Measurements from ENCODE around the gene KPNB1. TPM values are rescaled to one million over a fixed set of nuclear protein-coding genes. Genes with fewer than 3 reads are reported as not detected.

Gene KPNB1
- total RNA-seq, 1 experiment from 2014 or later = 192 TPM

DNA sequence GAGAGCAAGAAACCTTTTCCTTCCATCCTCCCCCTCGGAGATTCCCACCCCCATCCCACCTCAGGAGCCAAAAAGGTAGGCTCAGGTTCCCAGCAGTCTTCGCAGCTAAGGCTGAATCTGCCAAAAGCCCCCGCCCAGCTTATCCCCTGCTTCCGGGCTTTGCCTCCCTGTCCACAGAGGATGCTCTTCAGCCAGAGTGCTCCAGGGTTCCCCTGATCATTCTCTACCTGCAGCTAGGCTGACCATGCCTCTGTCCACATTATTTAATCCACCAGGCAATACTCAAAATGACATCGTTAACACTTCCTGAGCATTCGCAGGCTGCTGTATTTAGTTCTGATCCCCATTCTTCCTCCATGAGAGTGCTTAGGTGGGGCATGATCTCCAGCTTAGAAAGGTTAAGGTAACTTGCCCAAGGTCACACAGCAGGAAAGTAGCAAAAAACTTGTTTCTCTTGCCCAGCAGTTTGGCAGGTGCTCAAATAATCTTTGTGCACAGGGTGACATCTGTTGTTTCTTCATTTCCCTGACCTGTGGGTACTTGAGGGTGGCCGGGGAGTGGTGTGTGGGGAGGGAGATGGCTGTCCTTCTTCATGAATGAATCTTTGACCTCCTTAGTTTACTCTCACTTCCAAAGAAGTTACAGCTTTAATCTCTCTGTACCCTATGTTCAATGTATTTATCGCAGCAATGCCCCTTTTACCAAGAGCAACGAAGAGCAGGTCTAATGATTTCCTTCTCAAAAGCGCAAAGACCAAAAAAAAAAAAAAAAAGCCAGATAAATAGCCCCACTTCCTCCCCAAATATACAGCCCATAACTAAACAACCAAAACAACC, 43.4 kb downstream of the KPNB1 start:
- DNase-seq (ENCODE audit: low read depth) = no peak
- in situ Hi-C loops (cut with HindIII; ENCODE audit: low pct_unique_long_range_greater_than_20kb, low sequenced_read_pairs) = no loop called here

DNA sequence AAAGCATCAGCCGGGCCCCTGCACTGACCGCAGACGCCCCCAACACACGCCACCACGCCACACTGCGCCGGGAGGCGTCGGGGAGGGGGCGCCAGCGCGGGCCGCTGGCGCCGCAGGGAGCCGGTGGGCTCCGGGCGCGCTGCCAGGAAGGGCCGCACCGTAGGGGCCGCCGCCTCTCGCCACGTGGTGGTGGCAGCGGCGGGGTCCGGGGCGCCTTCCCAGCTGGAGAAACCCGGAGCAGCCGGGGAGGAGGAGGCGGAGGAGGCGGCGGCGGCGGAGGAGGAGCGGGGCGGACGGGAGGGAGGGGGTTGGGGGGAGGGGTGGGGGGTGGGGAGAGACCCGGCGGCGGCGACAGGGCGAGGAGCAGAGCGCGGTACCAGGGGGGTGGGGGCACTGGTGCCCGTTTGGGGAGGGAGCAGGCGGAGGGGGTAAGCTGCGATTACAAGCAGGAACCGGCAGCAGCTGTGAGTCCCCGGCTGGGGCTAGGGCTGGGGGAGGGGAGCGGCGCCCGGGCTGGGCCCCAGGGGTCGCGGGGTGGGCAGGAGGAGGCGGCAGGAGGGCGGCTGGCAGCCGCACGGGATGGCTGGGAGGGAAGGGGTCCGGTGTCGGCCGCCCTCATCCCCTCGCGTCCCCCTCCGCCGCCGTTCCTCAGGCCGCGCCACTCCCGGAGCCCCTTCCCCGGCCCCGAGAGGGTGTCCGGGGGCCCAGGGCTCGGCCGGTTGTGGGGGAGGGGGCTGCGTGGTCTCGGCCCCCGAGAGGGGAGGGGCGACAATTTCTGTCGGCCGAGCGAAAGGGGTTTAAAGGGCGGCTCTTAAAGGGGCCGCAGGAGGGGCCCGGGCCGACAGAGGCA, 44.2 kb downstream of the KPNB1 start, which contains the start of gene TBKBP1:
TBKBP1 (plus strand) TSS at position 431 of the 850 bp plus-strand sequence. CDS start 1,952 bp downstream, outside the sequence.
- in situ Hi-C loops (cut with HindIII; ENCODE audit: low pct_unique_long_range_greater_than_20kb, low sequenced_read_pairs) = no loop called here
- DNase-seq (ENCODE audit: low read depth) = no peak

DNA sequence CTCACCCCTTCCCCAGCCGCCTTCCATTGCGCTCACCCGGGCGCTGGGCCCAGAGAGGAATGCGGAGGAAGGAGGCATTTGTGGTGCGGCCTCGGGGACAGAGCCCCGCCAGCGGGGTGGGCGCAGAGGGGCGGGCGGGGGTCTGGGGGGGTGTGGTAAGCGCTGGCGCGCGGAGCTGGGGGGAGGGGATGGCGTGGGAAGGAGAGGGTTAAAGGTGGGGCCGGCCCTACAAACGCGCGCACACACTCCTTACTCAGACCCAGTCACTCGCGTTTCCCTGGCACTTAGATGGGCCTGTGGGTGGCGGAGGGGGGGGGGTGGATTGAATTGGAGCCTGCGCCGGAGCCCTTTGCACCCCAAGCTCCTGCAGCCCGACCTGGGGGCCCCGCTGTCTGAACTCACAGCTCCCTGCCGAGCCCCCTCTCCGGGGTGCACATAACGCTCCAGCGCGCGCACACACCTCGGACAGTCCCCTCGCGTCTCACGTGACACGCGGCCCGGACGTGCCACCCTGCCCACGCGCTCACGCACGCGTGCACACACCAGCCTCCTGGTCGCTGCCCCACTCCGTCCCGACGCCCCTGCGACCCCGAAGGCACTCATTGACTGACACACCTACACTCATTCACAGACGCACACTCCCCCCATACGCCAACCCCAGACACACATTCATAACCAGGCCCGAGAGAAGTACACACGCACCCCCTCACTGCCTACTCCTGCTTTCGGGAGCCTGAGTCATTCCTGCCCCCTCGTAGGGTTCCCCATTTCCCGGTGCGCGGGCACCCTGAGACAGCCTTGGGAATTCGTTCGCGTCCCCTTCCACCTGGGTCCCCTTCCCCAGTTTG, 45.1 kb downstream of the KPNB1 start:
- in situ Hi-C loops (cut with HindIII; ENCODE audit: low pct_unique_long_range_greater_than_20kb, low sequenced_read_pairs) = no loop called here
- no peak for DNase-seq (ENCODE audit: low read depth)

DNA sequence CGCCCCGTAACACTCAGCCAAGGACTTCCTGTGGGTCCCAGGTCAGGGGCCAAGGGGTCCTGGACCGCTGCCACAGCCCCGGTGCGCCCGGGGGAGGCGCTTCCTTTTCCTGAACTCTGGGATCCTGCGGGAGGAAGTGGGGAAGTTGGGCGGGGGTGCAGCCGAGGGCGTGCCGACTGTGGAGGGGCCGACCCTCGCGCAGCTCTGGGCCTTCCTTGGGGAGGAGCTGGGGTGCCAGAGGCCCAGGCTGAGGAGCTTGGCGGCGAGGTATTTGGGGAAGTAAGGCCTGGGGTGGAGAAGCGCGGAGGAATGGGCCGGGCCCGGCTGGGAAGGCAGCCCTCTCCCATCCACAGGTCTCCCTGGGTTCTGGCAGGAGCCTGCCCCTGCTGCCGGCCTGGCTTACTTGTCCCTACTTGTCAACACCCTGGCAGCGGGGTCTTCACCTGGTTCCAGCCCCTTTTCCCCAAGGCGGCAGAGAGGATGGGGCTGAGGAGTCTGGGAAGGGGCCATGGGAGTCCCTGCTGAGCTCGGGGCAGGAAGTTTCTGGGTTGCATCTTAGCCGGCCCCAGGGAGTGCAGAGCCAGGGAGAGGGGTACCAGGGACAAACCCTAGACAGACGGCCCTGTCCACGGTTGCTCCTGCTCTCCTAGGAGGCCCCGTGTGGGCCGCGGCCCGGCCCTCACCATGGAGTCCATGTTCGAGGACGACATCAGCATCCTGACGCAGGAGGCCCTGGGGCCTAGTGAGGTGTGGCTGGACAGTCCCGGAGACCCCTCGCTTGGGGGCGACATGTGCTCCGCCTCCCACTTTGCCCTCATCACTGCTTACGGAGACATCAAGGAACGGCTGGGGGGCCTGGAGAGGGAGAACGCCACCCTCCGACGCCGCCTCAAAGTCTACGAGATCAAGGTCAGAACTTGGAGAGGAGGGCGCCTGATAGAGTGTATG, 46.0 kb downstream of the KPNB1 start:
- no peak for DNase-seq (ENCODE audit: low read depth)
- in situ Hi-C loops (cut with HindIII; ENCODE audit: low pct_unique_long_range_greater_than_20kb, low sequenced_read_pairs) = no loop called here

DNA sequence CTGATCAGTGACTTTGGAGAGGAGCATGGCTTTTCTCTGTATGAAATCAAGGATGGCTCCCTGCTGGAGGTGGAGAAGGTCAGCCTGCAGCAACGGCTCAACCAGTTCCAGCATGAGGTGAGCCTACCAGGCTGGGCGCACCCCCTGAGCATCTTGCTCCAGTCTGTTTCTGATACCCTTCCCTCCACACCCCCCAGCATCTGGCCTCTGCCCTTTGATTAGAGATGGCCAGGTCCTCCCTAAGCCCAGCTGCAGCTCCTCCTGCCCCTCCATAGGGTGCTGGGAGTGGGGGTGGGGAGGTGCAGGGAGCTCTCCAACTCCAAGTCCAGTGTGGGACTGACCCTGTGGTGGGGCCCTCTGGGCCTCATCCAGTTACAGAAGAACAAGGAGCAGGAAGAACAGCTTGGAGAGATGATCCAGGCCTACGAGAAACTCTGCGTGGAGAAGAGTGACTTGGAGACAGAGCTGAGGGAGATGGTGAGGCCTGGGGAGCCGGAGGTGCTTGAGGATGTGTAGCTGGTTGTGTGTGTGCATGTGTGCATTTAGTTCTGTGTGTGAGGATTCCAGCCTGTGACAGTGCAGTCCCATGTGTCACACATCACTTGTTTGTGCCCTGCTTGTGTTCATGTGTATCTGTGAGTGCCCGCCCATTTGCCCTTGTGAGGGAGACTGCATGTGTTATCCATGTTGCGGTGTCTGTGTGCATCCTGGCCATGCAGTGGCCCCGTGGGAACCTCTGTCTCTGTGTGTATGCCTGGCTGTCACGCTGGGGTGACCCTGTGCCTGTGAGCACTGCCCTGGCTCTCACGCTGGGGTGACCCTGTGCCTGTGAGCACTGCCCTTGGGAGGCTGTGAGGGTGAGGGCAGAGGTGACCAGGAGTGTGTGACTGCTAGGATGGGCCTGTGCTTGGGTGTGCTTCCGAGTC, 47.3 kb downstream of the KPNB1 start:
- in situ Hi-C loops (cut with HindIII; ENCODE audit: low pct_unique_long_range_greater_than_20kb, low sequenced_read_pairs) = no loop called here

DNA sequence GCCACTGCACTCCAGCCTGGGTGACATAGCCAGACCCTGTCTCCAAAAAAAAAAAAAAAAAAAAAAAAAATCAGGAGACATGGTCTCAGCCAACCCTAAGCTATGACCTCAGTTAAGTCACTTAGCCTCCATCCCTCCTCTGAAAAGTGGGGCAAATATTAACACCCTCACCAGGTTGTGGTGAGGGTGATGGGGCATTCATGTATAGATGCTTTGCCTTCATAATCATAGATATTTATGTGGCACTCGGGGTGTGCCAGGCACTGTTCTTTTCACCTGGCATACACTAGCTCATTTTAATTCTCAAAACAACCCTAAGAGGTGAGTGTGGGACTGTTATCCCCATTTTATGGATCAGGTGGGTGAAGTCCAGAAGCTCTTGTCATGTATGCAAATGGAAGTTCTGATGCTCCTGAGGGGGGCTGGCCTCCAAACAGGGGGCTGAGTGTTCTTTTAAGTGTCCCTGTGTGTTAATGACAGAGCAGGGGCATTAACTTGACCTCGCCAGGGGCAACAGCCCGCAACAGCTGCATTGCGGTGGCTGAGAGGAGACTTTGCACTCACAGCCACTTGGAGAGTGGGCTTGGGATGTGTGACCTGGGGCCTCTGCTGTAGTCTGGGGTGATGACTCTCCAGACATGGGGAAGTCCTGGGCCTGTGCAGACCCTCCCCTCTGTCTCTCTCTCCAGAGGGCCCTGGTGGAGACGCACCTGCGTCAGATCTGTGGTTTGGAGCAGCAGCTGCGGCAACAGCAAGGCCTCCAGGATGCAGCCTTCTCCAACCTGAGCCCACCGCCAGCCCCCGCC, 48.4 kb downstream of the KPNB1 start:
- DNase-seq (ENCODE audit: low read depth) = no peak
- in situ Hi-C loops (cut with HindIII; ENCODE audit: low pct_unique_long_range_greater_than_20kb, low sequenced_read_pairs) = no loop called here

More for the DNA sequence above, 47.3 kb downstream of the KPNB1 start:
- no peak for DNase-seq (ENCODE audit: low read depth)

DNA sequence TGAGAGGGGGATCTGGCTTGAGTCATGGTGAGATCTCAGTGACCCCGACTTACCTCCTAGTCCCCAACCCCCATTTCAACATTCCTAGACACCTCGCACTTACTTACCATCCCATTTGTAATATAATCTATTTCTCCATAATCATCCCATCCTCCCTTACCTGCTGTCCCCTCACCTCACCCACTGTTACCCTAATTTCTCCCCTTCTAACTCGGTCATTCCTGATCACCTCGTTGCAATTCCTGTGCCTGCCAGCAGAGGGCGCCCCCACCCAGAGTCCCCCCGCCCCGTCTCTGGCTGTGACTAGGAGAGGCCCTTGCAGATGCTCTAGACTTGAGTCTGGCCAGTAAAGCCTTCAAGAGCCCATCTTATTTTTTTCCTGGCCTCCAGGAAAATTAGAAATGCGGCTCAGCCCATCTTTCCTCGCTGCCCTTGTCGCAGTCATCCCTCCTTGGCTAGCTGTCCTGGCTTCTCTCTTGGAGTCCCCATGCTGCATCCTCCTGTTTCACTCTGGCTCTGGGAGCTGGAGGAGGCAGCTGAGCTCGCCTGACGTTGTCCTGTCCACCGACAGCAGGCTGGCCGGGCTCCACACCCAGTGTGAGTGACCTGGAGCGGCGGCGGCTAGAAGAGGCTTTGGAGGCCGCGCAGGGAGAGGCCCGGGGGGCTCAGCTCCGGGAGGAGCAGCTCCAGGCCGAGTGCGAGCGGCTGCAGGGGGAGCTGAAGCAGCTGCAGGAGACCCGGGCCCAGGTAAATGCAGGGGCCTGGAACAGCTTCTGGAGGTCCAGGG, 49.2 kb downstream of the KPNB1 start:
- DNase-seq (ENCODE audit: low read depth) = no peak
- in situ Hi-C loops (cut with HindIII; ENCODE audit: low pct_unique_long_range_greater_than_20kb, low sequenced_read_pairs) = no loop called here

DNA sequence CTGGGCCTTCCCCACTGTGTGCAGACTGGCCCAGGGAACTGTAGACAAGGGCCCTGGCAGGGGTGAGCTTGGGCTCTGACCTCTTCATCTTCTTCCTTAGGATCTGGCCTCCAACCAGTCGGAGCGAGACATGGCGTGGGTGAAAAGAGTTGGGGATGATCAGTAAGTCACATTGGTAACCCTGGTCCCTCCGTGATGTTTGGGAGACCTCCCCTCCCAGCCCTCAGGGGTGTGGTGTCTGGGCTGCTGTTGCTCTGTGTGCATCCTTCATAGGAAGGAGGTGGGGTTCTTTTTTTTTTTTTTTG, 49.8 kb downstream of the KPNB1 start:
- DNase-seq (ENCODE audit: low read depth) = no peak
- in situ Hi-C loops (cut with HindIII; ENCODE audit: low pct_unique_long_range_greater_than_20kb, low sequenced_read_pairs) = no loop called here

DNA sequence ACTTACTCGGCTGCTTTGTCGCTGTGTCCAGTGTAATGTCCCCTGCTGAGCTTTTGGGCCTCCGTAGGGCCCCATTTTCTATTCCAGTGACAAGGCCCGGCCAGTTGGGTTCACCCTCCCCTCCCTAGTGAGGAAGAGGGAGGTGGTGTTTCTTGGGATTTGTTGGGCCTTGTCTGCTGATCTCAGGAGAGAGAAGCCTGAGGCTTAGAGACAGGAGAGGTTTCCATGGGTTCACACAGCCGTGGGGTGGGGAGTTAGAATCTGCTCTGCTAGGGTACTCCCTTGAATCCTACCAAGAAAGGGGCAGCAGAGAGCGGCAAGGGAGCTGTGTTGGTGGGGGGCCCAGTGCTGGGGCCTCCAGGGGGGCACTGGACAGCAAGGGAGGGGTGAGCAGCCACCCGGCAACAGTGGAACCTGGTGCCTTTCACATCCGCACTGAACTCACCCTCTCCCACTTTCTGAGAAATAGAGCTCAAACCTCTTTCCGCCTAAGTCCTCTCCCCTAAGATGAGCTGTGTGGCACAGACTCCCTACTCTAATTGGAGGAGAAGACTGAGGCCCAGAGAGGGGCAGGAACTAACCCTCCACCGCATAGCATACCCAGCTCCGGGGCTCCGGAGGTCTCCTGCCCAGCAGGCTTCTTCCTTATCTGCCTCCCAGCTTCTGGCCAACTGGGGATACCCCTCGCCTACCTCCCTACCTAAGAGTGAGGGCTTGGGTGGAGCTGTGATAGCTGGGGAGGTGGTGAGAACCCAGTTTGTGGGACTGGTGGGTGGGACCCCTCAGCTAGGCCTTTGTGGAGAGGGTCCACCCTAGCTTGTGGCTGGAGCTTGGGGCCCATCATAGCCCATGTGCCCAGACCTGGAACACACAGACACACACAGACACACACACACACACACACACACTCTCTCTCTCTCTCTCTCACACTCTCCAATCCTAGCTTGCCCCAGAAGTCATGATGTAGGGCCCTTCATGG, 51.0 kb downstream of the KPNB1 start:
- in situ Hi-C loops (cut with HindIII; ENCODE audit: low pct_unique_long_range_greater_than_20kb, low sequenced_read_pairs) = no loop called here
- no peak for DNase-seq (ENCODE audit: low read depth)

DNA sequence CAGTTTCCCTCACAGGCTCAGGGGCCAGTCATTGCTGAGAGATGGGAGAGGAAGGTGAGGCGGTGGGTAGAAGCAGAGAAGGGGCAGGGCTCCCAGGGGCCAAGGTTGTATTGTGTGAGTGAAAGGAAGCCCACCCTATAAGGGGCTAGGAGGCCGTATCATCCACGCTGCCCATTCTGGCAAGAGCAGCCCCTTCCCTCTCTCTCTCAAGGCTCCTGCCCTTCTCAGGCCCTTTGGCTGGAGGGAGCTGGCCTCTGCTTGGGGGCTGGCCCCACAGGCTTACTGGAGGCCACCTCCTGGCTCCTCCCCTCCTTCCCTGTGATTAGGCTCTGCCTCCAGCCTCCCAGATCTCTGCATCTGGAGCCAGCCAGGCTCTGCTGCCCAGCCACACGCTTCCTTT, 51.9 kb downstream of the KPNB1 start:
- no peak for DNase-seq (ENCODE audit: low read depth)
- in situ Hi-C loops (cut with HindIII; ENCODE audit: low pct_unique_long_range_greater_than_20kb, low sequenced_read_pairs) = no loop called here

DNA sequence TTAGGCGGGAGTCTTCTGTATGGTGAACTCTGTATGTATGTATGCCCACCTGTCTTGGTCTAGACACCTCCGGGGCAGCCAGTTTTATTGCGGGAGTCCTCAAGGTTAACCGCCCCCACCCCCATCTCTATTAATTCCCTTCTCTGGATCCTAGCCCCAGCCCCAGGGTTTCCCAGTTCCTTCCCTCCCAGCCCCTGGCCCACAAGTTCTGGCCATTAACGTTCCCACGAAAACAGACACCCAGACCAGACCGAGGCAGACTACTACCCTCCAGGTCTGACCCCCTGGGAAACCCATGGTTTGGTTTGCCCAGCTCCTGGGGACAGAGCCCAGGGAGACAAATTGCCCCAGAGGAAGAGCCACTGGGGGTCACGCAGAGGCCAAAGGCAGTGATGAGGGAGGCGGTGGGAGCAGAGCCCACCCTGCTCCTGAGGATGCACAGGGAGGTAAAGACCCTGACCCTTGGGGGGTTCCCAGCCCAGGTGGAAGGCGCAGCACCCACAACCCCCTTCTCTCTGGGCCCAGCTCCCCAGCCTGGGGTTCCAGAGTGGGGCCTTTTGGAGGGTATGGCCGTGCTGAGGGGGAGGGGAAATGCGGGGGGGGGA, 52.8 kb downstream of the KPNB1 start:
- no peak for DNase-seq (ENCODE audit: low read depth)
- in situ Hi-C loops (cut with HindIII; ENCODE audit: low pct_unique_long_range_greater_than_20kb, low sequenced_read_pairs) = no loop called here

DNA sequence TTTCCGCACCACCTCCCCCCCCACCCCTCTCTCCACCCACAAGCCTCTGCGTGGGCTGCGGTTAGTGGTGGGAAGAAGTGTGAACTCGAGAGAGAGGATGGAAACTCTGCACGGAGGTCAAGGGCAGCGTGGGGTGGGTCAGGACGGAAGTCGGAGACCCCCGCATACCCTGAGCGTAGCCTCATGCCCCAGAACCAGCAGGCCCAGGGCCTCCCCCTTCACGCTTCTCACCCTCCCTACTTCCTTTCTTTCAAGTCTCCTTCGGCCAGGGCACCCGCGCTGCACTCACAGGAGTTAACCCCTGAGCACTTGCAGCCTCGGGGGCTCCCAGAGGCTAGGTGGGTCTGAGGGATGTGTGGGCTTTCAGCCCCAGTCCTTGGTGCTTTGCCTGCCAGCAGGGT, 53.5 kb downstream of the KPNB1 start:
- no peak for DNase-seq (ENCODE audit: low read depth)
- in situ Hi-C loops (cut with HindIII; ENCODE audit: low pct_unique_long_range_greater_than_20kb, low sequenced_read_pairs) = no loop called here

DNA sequence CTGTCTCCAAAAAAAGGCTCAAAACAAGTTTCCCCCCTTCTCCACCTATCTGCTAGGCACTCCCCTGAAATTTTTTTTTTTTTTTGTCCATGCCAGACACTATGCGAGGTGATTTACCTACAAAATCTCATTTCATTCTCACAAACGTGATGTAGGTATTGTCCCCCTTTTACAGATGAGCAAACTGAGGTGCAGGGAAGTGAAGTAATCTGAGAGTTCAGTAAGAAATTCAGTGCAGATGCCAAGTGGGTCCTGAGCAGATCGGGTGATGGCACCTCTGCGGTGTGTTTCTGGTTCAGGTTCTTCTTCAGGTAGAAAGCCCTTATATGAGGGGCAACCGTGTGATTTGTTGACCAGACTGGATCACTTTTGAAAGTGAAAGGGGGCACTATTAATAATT, 54.0 kb downstream of the KPNB1 start:
- in situ Hi-C loops (cut with HindIII; ENCODE audit: low pct_unique_long_range_greater_than_20kb, low sequenced_read_pairs) = no loop called here
- no peak for DNase-seq (ENCODE audit: low read depth)

DNA sequence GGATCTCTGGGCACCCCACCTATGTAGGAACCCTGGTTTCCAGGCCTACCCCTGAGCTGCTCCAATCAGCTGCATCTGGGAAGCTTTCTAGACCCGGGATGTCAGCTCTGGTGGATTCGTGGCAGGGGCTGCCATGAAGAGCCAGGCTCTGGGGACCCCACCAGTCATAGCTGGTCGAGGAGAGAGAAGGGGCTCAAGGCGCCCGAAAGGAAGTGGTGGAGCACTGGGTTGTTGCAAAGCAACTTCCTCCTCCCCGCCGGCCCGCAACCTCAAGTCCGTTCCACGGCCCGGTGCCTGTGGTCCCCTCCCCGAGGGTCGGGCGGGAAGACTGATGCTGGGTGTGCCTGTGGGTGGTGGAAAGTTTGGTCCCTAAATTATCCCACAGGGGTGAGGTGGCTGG, 54.4 kb downstream of the KPNB1 start:
- in situ Hi-C loops (cut with HindIII; ENCODE audit: low pct_unique_long_range_greater_than_20kb, low sequenced_read_pairs) = no loop called here

More for the DNA sequence above, 54.4 kb downstream of the KPNB1 start:
- no peak for DNase-seq (ENCODE audit: low read depth)

Measured in Caki2 (cell line).